ENCODE data around the gene GRIP2.

GRIP2 gene

DNA sequence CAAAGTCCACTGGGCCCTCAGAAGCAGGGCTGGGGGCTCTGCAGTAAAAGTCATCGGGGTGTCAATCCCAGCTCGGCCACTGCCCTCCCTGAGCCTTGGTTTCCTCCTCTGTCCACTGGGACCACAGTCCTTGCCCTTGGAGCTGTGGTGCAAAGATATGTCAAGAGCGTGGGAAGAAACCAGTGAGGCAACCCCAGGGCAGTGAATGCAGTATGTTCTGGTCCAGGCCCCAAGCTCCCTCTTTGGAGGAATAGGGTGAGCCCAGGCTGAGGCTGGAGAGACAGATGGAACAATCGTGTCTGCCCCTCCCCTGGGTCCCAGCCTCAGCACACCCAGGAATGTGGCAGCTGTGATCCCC is 779 bp downstream of the GRIP2 start:
- no peak for DNase-seq (ENCODE audit: low spot score)

DNA sequence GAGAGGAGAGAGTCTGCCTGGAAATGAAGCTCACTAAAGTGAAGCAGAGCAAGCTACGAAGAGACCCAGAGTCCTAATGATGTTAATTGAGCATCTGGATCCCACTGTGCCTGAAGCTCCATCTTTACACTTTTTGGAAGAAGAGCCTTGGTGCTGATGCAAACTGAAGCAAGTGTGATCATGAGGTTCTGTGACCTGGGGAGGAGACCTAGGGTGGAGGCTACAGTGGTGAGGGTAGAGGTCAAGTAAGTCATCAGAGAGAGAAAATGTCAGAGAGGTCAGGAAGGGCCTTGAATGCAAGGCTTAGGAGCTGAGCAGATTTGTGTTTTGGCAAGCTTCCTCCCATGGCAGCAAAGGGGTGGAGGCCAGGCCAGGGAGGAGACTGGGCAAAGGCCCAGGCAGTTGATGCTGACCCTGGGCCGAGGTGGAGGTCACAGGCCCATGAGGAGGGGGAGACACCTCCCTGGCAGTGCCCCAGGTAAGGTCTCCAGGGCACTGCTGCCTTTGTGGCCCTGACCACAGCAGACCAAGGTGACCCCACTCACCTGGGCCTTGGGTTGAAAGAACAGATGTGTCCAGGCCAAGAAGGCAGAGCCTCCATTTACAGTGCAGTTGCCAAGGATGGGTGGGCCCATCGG is 1.6 kb downstream of the GRIP2 start:
- DNase-seq (ENCODE audit: low spot score): no peak

DNA sequence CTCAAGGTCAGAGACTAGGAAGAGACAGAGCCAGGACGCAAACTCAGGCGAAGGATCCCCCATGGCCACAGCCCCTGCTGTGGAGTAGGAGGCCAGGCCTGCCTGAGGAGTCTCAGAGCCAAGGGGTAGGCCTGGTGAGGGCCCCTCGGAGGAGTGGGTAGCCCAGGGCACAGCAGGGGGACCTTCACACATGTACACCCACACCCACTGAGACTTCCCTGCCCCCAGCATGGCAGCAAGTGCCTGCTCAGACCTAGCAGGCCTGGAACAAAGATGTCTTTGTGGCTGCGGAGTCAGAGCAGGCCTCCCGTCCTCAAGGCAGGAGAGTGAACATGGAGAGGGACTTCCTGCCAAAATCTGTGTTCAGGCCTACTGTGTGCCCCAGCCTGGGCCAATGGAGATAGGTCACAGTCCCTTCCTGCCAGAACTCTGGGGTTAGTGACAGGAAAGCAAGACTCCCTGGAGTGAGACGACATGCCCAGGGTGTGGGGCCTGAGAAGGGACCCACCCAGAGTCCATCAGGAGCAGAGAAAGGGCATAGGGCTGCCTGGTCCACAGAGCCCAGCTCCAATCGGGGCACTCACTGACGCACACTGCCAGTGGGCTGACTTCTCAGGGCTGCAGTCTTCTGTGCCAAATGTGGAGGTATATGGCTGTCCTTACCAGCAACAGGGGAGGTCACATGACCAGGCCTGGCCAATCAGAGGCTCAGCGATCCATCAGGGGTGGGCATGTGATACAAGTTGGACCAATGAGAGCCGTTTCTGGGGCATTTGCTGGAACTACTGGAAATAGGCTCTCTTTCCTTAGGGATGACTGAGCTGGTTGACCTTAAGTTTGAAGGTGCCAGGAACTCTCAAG is 2.3 kb downstream of the GRIP2 start:
- no peak for DNase-seq (ENCODE audit: low spot score)

DNA sequence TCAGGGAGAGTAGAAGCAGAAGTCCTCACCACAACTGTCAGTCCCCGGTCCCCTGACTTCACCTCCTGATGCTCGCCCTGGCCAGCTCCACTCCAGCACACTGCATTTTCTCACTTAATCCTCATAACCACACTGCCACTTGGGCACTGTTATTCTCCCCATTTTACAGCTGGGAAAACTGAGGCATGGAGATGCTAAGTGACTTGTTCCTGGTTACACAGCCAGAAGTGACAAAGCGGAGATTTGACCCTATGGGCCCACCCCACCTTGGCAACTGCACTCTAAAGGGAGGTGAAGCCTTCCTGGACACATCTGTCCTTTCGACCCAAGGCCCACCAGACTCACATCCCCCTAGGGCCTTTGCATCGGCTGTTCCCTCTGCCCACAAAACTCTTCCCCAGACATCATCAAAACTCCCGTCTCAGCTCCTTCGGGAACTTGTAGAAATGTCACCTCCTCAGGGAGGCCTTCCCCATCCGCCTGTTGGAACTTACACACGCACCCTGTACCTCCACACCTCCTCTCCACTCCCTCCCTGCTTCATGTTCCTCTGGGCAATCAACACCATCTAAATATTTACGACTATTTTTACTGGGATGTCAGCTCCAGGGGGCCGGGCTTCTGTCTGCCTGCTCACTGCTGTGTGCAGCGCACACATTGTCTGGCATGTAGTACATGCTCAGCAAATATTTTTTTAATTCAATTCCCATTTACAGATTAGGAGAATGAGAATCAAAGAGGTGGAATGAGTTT is 3.1 kb downstream of the GRIP2 start:
- DNase-seq (ENCODE audit: low spot score): no peak

DNA sequence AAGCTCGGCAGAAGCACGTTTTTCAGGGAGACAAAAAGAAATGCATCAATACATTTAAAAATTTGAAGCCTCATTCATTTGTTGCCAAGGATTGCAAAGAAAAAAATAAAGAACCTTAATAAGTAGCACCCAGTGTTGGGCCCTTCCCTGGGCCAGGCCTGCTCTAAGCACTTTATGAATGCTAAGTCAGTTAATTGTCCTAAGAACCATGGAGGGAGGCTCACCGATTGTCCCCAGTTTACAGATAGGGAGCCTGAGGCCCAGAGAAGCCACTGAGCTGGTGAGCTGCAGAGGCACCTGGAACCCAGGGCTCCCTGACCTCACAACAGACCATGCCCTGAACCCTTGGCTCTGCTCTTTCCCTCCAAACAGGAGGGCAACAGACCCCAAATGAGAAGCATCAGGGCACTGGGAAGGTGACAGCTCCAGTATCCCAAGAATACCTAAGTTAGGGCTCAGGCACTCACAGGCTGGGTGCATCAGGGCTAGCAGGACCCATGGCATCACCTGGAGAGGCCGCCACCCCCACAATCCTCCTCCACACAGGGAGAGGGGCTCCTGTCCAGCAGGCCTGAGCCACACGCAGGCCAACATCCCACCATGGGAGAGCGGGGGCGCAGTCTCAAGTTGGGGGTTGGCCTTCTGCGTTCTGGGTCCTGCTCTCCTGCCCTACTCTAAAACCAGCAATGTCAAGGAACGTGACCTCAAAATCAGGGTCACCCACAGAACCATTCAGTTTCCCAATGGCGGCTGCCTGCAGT is 3.9 kb downstream of the GRIP2 start:
- DNase-seq (ENCODE audit: low spot score): no peak

DNA sequence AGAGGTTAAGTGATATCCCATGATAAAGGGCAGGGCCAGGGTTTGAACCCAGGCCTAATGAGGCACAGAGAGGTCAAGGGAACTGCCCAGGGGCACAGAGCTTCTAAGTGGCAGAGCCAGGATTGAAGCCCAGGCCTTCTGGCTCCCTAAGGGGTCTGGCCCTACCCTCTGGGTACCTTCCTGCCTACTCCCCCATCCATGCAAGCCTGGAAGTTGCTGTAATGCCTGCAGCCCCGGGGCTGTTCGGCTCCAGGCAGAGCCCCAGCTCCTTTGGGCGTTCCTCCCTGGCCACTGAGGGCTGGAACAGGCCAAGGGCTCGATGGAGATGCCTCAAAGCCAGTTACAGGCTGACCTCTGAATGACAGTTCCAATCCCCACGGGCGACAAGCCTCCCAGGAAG is 4.5 kb downstream of the GRIP2 start:
- no peak for DNase-seq (ENCODE audit: low spot score)

DNA sequence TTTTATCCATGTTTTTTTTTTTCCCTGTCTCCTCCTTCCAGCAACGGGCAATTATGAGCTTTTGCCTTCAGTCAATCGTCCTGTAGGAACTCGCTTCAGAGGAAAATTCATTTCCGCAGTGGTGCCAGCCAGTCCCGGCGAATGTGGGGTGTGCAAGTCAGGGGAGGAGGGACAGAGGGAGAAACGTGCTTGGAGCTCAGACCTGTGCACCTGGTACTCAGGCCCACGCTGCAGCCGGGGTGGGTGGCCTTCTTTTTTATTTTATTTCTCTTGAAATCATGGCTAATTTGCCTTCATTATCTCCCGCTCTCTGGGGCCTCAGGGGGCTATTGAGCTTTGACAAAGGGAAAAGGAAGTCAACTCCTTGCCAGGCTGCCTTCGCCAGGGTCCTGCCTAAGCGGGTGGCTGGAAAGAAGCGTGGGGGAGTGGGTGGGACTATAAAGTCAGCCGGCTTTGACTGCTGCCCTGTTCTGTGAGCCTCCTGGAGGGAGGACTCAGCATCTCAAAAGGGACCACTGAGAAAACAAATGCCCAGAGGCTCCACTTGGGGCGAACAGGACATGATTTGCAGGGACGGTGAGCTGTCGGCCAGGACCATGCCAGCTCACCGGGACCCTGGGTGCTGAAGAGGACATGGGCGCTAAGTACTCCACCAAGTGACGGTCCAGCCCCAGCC is 5.5 kb downstream of the GRIP2 start:
- DNase-seq (ENCODE audit: low spot score): no peak

DNA sequence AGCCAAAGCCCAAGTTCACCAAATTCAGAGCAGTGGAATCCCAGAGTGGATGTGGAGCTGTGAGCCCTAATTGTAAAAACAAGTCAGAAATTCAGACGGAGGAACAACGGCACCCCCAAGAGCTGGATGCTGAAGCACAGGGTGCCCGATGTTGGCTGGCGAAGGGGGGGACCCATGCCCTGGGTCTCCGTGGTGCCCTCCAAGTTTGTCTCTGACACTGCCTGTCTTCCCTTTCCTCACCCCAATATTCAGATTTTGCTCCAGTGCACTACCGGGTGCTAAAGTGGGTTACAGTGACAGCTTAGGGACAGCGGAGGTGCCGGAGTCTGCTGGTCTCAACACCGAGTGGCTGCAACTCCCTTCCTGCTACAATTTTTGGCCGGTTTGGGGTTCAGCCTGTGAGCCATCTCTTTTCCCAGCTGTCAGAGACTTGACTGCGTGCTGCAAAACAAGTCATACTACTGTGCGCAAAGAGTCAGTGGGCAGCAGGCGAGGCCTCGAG is 6.6 kb downstream of the GRIP2 start:
- no peak for DNase-seq (ENCODE audit: low spot score)

DNA sequence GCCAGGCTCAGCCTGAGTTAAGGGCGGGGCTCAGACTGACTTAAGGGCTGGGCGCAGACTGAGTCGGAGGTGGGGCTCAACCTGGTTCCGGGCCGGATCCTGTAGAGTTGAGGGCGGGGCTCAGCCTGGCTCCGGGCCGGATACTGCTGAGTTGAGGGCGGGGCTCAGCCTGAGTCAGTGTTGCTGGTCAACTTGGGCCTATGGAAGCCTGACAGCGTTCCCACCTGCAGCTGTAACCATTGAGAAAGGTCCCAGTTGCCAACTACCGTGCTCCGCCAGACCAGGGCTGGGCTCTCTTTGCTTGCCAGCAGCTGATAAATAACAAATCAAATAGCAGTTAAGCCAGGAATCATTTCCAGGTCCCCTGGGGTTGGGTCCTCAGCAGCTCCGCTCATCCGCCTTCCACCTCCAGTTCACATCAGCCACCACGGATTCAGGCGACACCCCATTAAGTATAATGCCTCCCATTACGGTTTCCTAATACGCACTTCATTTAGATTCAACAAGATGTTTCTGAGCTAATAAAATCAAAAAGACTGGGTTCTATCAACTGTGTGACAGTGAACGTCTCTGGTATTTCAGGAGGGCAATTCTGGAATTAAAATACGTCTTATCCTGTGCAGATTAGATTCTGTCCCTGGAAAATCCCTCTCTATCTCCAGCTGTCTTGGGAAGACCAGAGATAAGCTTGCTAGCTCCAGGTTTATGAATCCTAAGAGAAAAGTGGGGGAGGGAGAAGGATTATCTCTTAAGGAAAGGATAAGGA is 7.3 kb downstream of the GRIP2 start:
- no peak for DNase-seq (ENCODE audit: low spot score)

DNA sequence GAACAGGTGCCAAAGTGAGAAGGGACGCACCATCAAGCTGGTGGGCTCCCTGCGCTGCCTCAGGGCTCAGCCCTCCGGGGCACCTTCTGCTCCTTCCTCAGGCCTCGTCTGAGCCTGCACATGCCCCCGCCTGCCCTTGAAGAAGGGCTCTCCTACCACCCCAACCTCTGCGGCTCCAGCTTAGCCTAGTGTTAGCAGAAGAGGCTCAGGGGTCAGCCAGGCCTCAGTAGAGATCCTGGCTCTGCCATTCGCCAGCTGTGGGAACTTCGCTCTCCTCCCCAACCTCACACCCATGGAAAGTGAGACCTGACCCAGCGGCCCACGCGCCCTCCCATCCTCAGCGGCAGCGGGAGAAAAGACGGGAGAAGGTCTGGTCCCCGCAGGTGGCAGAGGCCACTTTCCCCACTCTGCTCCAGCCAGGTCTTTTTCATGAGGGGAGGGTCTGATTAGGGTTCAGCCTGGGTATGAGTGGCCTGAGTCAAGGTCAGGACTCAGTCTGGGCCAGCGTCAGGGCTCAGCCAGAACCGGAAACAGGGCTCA is 8.2 kb downstream of the GRIP2 start:
- DNase-seq (ENCODE audit: low spot score): no peak

DNA sequence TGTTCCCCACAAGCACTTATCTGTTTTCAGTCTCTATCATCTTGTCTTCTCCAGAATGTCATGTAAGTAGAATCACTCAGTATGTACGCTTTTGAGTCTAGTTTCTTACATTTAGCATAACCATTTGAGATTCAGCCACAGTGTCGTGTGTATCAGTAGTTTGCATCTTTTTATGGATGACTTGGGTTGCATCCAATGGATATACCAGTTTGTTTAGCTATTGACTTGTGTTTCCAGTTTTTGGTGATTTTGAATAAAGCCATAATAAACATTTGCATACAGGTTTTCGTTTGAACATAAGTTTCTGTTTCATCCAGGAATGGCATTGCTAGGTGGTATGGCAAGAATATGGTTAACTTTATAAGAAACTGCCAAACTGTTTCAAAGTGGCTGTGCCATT is 12.1 kb downstream of the GRIP2 start:
- DNase-seq (ENCODE audit: low spot score): no peak

DNA sequence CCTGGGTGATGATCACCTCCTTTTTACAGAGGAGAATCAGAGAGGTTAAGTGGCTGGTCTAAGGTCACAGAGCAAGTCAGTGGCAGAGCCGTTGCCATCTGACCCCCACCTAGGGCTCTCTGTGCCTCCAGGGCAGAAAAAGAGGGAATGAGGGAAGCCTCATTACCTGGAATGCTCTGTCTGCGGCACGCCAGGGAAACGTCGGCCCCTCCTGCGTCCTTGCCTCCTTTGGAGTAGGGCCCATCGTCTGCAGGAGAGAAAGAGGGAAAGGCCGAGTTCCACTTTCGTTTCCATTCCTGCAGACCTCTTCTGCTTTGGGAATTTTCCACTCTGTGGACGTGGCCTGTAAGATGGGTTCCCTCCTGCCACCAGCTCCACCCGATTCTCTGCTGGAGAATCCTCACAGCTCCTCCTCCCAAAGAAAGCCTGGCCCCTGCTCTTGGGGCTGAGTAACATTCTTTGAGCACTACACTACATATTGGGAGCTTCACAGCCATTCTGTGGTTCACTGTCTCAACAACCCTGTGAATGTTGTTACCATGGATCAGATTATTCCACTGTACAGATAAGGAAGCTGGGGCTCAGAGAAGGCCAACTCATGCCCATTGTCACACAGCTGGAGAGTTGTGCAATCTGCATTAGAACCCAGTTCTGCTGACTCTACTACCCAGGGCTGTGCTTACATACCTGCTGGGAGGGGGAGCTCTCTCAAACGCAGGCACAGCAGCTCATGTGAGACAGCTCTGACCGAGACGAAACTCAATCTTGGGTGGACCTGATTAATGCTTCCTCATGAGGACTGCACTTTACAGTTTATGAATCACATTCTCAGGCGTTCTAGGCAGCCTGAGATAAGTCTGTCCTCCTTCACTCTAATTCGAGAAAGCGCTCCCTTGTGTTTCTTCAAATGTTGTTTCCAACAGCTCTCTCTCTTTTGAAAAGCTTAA is 14.2 kb downstream of the GRIP2 start:
- no peak for DNase-seq (ENCODE audit: low spot score)

DNA sequence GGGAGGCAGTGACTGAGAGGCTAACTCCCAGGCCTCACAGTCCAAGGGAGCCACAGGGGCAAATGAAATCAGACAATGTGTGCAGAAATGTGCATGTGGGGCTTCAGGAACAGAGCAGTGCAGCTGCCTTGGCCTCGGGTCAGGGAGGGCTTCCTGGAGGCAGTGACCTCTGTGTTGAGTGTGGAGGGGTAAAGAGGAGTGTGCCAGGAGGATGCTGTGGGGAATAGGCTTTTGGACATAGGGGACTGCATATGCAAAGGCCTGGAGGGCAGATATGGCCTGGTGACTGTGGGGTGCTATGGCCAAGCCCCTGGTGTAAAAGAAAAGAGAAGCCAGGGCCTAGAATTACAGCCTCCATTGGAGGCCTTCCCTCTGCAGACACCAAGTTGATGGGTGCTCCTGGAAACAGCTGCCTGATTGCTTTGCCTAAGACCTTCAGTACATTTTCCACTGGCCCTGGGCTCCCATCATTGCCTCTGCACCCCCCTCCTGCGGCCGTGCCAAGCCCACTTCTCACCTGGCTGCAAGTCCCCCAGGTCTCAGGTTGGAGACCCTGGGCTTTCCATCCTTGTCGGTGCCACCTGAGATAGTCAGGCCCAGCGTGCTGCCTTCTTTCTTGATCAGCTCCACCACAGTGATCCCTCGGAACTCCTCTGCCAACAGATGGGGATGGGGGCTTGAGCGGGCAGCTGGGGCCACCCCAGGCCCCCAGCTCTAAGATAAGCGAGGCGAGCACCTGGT is 15.1 kb downstream of the GRIP2 start:
- no peak for DNase-seq (ENCODE audit: low spot score)

DNA sequence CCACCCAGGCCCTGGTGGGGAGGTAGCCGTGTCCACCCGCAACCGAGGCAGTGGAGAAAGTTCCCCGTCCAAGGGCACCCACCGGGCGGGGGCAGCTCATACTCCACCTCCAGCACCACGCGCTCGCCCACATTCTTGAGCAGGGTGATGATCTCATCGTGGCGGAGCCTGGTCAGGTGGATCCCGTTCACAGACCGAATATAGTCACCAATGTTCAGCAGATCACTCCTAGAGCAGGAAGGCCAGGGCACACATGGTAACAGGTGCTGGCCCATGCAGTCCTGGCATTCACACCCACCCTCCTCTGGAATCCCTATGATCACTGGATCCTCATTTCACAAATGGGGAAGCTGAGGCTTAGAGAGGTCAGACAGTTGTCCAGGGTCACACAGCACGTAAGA is 15.8 kb downstream of the GRIP2 start:
- DNase-seq (ENCODE audit: low spot score): no peak

DNA sequence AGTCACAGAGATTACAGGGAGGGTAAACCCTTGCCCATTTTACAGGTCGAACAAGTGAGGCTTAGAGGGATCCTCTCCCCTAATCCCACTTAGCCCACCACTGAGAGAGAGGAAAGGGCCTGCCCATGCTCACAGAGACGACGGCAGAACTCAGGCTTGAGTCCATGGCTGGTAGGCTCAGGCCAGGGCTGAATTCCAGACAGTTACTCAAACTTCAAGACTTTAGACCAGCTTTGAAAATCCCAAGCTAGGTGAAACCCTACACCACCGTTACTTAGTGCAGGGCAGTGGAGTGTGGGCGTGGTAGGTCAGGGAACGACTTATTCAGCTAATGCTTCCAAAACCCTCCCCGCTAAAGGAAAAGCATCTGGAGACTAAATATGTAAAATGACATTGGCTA is 16.4 kb downstream of the GRIP2 start:
- no peak for DNase-seq (ENCODE audit: low spot score)

DNA sequence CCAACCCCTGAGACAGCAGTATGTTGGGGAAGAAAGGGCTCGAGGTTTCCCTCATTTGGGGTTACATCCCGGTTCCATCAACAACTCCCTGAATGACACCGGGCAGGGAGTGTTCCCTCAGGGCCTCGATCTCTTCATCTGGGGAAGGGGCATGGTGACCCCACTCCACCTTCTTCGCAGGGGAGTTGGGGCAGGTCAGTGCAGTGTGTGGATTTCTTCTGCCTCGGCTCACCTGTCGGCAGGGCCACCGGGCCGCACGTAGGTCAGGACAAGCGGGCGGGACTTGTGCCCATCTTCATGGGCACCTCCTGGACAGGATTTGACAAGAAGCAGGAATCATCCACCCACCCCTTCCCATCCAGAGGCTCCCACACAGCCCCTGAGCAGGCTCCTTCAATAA is 17.4 kb downstream of the GRIP2 start:
- no peak for DNase-seq (ENCODE audit: low spot score)

DNA sequence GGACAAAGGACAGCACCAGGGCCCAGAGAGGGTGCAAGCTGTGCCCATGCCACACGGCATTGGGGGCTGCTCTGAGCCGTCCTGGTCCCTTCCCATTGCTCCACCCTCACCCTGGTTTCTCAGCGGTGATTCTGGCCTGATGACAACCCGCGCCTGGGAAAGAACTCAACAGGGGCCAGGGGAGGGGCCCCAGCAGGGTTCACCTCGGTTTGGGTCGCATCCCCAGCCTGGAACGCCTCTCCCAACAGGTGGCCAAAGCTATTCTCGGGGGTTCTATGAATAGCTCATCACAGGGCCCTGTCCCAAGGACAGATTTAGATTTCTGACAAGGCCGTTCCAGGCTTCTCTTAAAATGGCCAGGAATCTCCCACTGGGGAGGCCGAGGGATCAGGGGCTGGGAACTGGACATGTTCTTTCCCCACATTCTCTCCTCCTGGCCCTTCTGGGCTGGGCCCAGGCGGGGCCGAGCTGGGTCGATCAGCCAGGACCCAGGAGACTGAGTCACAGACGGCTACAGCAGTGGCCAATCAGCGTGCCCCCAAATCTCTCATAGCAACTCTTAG is 17.9 kb downstream of the GRIP2 start:
- no peak for DNase-seq (ENCODE audit: low spot score)

DNA sequence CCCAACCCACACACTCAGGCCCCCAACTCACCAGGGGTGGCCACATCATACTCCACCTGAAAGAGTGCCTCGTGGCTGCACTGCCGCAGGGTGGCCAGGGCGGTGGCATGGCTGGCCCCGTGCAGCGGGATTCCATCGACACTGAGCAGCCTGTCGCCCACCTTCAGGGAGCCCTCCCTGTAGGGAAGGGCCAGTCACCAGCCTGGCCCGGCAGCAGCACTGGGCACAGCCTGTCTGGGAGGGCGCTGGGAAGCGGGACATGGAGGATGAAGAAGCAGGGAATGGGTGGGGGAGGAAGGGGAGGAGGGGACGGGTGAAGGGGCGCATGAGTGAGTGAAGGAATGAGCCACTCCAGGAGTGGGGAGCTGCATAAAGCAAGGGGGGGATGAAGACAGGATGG is 18.5 kb downstream of the GRIP2 start:
- no peak for DNase-seq (ENCODE audit: low spot score)
